ENCODE results near the gene UNC80.

The UNC80 gene

GRCh38 chr2:209823484-209823883, 51.9 kb downstream of the UNC80 start:
- no peak overlapping the region for H3K4me3 ChIP-seq (ENCODE audit: low read depth, low read length)
- no peak for DNase-seq (ENCODE audit: low read depth)
- TF ChIP-seq CTCF (IDR thresholded peaks at IDR 0.05; ENCODE audit: low read depth, low read length, missing control alignments), result no peak

- TF ChIP-seq CTCF (IDR thresholded peaks at IDR 0.05; ENCODE audit: low read depth, low read length, missing control alignments), result no peak
- no peak overlapping the region for H3K4me3 ChIP-seq (ENCODE audit: low read depth, low read length)
- DNase-seq (ENCODE audit: low read depth), result no peak
These were observed 52.8 kb downstream of the UNC80 start for GRCh38 chr2:209824391-209824790.

- no peak for TF ChIP-seq CTCF (IDR thresholded peaks at IDR 0.05; ENCODE audit: low read depth, low read length, missing control alignments)
These were observed 59.3 kb downstream of the UNC80 start for GRCh38 chr2:209830722-209831465.

GRCh38 chr2:209834767-209835166, 63.1 kb downstream of the UNC80 start:
- no peak for DNase-seq (ENCODE audit: low read depth)
- H3K4me3 ChIP-seq (ENCODE audit: low read depth, low read length), result no peak overlapping the region
- TF ChIP-seq CTCF (IDR thresholded peaks at IDR 0.05; ENCODE audit: low read depth, low read length, missing control alignments), result no peak

More at GRCh38 chr2:209830722-209831465, 59.3 kb downstream of the UNC80 start:
- DNase-seq (ENCODE audit: low read depth), result no peak
- H3K4me3 ChIP-seq (ENCODE audit: low read depth, low read length), result no peak overlapping the region

GRCh38 chr2:209840434-209840833, 68.8 kb downstream of the UNC80 start:
- TF ChIP-seq CTCF (IDR thresholded peaks at IDR 0.05; ENCODE audit: low read depth, low read length, missing control alignments), result no peak
- H3K4me3 ChIP-seq (ENCODE audit: low read depth, low read length), result no peak overlapping the region
- DNase-seq (ENCODE audit: low read depth), result no peak

- no peak overlapping the region for H3K4me3 ChIP-seq (ENCODE audit: low read depth, low read length)
- no peak for DNase-seq (ENCODE audit: low read depth)
- no peak for TF ChIP-seq CTCF (IDR thresholded peaks at IDR 0.05; ENCODE audit: low read depth, low read length, missing control alignments)
These were observed 74.0 kb downstream of the UNC80 start for GRCh38 chr2:209845666-209846065.

GRCh38 chr2:209864716-209865295, 93.2 kb downstream of the UNC80 start:
- DNase-seq (ENCODE audit: low read depth), result no peak
- no peak overlapping the region for H3K4me3 ChIP-seq (ENCODE audit: low read depth, low read length)
- no peak for TF ChIP-seq CTCF (IDR thresholded peaks at IDR 0.05; ENCODE audit: low read depth, low read length, missing control alignments)

Measured in GM12864 (cell line).